Measurements from ENCODE around the gene HJV.

Gene HJV

GRCh38 chr1:146021050-146021445, 487 bp downstream of the HJV start:
- DNase-seq = no peak

- no peak for DNase-seq
These were observed 1.2 kb downstream of the HJV start for GRCh38 chr1:146020058-146021049.

DNA sequence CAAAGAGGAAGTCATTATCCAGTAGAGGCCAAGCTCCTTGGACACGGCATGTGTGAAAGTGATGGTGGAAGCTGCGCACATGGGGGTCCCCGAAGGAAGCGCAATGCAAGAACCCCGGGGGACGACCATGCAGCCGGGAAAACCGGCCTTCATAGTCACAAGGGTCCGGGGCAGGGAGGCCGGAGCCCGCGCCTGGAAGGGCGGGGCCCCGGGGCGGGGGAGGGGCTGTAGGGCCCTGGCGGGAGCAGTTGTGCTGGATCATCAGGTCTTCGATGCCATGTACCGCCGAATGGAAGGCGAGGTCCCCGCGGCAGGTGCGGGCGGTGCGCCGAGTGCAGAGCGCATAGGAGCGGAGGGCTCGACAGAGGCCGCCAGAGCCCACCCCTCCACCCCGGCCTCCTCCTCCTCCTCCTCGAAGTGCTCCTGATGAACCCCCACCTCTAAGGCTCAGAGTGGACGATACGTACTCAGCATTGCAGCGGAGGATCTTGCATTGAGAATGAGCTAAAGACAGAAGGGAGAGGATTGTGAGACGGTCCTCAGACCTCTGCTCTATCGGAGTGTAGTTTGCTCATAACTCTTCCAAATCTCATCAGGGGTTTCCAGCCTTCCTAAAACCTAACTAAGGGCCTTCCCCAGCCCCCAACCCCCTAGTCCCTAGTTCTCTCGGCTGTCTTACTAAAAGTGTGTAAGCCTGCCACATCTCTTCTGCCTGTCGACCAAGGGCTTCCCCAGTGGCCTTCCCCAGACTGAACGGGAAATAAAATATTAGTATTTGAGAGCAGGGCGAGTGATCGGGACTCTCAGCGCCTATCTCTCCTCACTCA, 2.1 kb downstream of the HJV start:
- no peak for DNase-seq

DNA sequence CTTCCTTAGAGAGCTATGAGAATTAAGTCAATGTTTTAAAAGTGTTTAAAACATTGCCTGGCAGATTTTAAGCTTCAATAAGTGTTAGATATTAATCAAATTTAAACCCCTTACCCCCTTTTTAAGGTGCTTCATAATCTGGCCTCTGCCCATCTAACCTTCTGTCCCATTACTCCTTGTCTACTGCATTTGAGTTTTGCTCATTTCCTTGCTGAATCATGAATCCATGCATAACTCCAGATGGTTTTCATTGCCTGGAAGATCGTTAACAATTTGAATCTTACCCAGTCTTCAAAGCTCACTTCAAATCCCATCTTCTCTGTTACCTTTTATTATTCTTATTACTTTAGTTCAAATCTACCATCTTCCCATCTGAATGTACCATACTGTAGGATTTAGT, 4.6 kb downstream of the HJV start:
- DNase-seq = no peak

DNA sequence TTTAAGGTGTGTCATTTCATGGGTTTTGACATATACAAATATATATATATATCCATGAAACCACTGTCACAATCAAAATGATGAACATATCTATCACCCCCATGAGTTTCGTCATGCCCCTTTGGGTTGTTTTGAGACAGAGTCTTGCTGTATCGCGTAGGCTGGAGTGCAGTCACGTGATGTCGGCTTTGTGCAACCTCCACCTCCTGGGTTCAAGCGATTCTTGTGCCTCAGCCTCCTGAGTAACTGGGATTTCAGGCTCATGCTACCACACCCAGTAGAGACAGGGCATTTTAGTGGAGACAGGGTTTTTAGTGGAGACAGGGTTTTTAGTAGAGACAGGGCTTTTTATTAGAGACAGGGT, 8.0 kb downstream of the HJV start:
- no peak for DNase-seq

DNA sequence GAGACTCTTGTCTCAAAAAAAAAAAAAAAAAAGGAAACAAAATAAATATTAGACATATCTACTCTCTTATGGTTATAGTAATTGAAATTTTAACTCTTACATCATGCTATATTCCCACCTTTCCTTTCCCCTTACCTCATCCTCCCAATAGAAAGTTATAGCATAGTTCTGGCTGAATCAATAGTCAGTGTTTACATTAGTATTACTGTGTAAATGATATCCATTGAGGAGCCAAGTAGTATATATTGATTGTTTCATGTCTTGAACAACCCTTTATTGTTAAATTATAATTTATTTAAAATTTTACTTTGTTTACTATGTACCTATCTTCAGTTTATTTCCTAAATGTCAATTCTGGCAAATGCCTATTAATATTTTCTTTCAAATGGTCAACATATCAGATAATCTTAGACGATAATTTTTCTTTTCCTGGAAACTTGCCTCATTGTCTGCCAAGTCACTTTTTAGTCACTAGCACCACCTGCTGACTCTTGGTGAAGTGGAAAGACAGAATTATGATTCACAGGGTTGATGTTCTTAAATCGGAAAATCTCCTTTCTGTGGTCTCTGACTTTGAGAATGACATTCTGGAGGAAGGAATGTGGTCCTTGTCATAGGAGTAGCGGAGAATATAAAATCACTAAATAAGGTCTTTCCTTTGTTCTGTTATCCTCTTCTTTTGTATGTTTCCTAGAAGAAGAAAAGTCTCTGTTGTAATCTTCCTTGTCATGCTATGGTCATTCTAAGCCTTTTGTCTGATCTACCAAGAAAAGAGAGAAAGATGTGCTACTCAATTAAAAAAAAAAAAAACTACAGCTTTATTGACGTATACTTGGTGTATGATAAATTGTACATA, 8.6 kb downstream of the HJV start:
- peak; percentile 58 for DNase-seq

GRCh38 chr1:146010126-146010738, 11.3 kb downstream of the HJV start:
- DNase-seq = no peak

GRCh38 chr1:146007489-146008133, 13.9 kb downstream of the HJV start:
- no peak for DNase-seq

DNA sequence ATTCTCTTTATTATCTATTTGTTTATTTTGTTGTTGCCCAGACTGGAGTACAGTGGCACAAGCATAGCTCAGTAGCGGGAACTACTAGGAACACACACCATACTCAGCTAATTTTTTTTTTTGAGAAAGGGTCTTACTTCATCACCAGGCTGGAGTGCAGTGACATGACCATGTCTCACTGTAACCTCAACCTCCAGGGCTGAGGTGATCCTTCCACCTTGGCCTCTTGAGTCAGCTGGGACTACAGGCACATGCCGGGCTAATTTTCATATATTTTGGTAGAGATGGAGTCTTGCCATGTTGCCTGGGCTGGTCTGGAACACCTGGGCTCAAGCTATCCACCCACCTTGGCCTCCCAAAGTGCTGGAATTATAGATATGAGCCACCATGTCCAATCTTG, 19.8 kb downstream of the HJV start:
- DNase-seq = no peak

- DNase-seq = peak; percentile 20
These were observed 22.1 kb downstream of the HJV start for GRCh38 chr1:145999321-146000024.

DNA sequence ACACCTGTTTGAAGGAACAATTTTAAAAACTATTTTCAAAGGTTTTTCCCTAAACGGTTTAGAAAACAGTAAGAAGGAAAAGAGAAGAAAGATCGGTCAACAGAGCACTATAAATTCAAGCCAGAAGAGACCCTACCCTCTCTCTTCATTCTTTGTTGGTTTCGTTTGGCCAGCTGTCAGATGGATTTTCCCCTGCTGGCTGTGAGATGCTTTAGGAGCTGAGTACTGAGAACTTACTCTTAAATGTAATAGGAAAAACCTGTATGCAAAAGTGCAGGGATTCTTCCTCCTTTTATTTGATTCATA, 23.9 kb downstream of the HJV start:
- peak; percentile 16 for DNase-seq

DNA sequence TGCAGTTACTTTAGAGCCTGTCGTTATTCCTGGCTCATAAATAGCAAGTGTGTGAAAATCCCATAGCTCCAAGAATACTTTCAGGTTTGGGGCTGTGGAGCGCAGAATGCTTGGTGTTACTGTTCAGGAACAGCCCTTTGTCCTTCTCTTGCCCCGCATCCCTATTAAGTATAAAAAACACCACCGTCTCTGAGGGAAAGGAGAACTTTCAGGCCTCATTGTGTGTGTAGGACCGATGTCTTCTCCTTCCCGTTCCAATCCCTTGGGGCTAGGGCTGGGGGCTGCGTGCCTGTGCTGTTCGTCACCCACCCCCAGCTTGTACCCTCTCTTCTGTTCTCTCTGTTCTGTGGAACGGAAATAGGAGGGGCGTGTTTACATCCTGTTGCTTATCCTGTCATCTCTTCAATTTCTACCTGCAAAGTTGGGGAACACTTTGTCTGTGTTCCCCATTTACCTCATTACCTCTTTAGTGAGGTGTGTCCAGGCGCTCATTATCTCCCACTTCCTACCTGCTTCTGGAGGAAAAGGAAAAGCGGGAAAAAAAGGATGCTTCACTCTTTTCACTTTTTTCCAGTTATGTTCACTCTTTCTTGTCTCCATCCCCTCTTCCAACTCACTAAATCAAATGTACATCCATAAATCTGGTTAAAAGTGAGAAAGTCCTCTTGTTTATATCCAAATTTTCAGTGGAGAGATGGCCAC, 24.4 kb downstream of the HJV start:
- DNase-seq = no peak

- DNase-seq = peak; percentile 96
These were observed 25.0 kb downstream of the HJV start, which contains the start of gene TXNIP for GRCh38 chr1:145996433-145997015. TSS of gene TXNIP (minus strand) at chr1:145996579. CDS start at chr1:145996266, 313 bp downstream.

DNA sequence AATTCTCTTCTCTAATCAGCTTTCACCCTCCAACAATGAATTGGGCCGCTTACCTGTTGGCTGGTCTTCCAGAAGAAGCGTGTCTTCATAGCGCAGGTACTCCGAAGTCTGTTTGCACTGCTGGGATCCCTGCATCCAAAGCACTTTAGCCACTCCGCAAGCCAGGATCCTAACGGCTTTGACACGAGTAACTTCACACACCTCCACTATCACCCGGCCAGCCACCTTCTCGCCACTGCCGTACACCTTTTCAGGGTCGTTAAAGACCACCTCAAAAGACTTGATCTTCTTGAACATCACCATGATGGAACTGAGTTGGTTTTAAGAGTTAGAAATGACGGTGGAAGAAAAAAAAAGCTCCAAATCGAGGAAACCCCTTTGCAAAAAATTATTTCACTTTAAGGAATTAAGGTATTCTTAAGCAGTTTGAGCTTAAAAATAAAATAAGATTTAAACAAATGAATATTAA, 25.5 kb downstream of the HJV start:
- no peak for DNase-seq

- no peak for DNase-seq
These were observed 26.2 kb downstream of the HJV start for GRCh38 chr1:145995148-145995881.

GRCh38 chr1:145994391-145995120, 27.0 kb downstream of the HJV start:
- no peak for DNase-seq

DNA sequence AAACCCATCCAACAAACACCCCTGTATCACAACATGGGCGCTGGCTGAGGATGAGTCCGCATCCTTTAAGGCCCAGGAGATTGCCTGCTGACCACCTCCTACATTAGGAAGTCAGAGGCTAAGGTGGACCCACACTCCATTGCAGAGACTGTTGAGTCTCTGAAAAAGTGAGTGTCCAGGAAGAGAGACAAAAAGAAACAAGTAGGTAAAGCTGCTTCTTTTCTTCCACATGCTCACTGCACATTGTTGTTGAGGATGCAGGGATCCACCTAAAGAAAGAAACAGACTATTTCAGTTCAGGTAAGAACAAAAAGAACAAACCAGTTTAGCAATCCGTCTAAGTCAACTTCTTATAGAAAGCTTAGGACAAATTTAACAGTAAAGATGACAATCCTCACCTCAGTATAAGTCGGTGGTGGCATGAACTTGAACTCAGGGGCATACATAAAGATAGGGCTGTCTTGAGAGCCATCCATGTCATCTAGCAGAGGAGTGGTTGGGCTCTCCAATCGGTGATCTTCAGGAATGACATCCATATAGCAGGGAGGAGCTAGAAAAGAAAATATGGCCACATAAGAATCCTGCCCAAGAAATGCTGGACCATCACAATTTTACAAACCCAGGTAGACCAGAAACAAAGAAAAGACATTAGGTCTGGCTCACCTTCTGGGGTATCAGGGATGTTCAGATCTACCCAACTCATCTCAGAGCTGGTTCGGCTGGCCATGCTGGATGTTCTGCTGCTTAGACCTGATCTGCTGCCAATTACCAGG, 27.7 kb downstream of the HJV start:
- DNase-seq = no peak
